PFSK-1 (cell line): ENCODE measurements around the gene LMLN.

Experiments
- FOXP2 ChIP-seq: optimal IDR thresholded peaks from 2 replicates; pipeline ENCODE3; 2011; ENCODE audit warnings: borderline replicate concordance, control low read depth, inconsistent platforms; ENCODE audit not compliant: insufficient read depth; ENCODE audit errors: extremely low read length, extremely low read depth
- POLR2AphosphoS5 ChIP-seq: IDR thresholded peaks from 2 replicates; pipeline ENCODE4 v1.6.1; 2012; ENCODE audit warnings: low read depth, mild to moderate bottlenecking, control low read depth, low read length, moderate library complexity
- SIN3A ChIP-seq: IDR thresholded peaks from 2 replicates; pipeline ENCODE4 v1.6.1; 2012; ENCODE audit warnings: mild to moderate bottlenecking, low read length, moderate library complexity, borderline replicate concordance; ENCODE audit not compliant: insufficient read depth
- TAF1 ChIP-seq: IDR thresholded peaks from 2 replicates; pipeline ENCODE4 v1.6.1; 2012; ENCODE audit warnings: low read length, control low read depth, borderline replicate concordance; ENCODE audit not compliant: insufficient read depth
- TF ChIP-seq, protein P1 (sequence below), 2 experiments: IDR thresholded peaks; 2 replicates each; pipeline versions ENCODE4 v1.6.1 to v1.8.0; 2011 to 2012; ENCODE audit warnings: low read depth in 2 of 2, low read length in 2 of 2, control low read depth in 1 of 2, inconsistent platforms in 1 of 2, mild to moderate bottlenecking in 1 of 2, moderate library complexity in 1 of 2; ENCODE audit not compliant: insufficient read depth in 1 of 2

DNA sequence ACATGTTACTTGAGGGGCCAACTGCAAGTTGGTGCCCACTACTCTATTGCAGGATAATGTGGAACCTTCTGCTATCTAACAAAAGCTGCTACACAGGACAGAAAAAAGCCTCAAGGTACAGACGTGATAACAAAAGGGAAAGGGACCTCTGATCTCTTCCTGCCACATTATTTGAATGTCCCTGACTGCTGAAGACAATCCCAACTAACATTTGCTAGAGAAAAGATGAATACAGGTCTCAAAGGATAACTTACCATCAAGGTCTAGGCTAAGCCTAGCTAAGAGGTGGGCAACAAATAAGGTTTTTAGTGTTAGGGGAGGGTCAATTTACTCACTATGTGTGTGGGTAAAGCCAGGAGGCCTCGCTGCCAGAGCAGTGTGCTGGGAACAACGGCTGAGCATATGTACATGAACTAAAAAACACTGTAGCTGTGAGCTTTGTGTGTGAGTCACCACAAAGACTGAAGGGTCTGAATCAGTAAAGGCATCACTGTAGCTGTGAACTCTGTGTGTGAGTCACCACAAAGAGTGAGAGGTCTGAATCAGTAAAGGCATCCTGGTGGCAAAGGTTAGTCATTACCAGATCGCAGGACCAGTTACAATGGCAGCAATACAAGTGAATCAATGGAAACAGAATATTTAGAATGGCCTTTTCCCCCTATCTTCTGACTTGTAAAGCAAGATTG, 111.7 kb downstream of the LMLN start:
- no peak for TF ChIP-seq POLR2AphosphoS5
- TF ChIP-seq TAF1: no peak
- TF ChIP-seq FOXP2: no peak
- TF ChIP-seq SIN3A: no peak
- TF ChIP-seq, protein P1, sequence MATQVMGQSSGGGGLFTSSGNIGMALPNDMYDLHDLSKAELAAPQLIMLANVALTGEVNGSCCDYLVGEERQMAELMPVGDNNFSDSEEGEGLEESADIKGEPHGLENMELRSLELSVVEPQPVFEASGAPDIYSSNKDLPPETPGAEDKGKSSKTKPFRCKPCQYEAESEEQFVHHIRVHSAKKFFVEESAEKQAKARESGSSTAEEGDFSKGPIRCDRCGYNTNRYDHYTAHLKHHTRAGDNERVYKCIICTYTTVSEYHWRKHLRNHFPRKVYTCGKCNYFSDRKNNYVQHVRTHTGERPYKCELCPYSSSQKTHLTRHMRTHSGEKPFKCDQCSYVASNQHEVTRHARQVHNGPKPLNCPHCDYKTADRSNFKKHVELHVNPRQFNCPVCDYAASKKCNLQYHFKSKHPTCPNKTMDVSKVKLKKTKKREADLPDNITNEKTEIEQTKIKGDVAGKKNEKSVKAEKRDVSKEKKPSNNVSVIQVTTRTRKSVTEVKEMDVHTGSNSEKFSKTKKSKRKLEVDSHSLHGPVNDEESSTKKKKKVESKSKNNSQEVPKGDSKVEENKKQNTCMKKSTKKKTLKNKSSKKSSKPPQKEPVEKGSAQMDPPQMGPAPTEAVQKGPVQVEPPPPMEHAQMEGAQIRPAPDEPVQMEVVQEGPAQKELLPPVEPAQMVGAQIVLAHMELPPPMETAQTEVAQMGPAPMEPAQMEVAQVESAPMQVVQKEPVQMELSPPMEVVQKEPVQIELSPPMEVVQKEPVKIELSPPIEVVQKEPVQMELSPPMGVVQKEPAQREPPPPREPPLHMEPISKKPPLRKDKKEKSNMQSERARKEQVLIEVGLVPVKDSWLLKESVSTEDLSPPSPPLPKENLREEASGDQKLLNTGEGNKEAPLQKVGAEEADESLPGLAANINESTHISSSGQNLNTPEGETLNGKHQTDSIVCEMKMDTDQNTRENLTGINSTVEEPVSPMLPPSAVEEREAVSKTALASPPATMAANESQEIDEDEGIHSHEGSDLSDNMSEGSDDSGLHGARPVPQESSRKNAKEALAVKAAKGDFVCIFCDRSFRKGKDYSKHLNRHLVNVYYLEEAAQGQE (IDR thresholded peaks at IDR 0.05; ENCODE audit: insufficient read depth in 1 of 2, low read depth in 2 of 2, low read length in 2 of 2): no peak
